Ecto neural progenitor cell (in vitro differentiated cells): Measurements from ENCODE around the gene XPNPEP2.

Experiments
- DNase-seq: peaks from one replicate; pipeline ENCODE4 v3.0.0-alpha.2; 2018; ENCODE audit warnings: low spot score

XPNPEP2 gene

DNA sequence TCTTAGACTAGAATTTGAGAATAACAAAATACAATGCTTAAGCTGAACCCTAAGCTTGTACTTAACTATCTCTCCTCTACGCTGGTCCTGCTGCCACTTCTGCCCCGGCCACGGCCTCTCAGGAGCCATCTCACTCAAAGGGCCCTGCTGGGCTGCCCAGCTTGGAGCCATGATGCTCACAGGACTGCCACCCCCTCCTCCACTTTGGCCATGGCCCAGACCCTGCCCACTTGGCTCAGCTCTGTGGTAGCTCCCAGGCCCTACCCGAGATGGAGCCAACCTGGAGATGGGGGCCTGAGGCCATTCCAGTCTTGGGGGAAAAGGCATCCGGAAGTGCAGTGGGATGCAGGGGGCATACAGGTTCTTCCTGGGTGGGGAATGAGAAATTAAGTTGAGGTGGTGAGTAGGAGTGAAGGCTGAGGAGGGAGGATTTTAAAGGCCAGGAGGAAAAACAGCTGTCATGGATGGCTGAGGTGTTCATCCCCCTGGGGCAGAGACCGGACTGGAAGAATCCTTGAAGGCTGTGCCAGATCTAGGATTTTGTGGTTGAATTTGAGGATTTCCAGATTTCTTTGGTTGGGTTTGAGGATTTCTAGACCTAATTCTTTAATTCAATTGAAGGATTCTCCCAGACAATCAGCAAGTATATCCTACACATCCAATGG, 41.8 kb downstream of the XPNPEP2 start:
- no peak for DNase-seq

DNA sequence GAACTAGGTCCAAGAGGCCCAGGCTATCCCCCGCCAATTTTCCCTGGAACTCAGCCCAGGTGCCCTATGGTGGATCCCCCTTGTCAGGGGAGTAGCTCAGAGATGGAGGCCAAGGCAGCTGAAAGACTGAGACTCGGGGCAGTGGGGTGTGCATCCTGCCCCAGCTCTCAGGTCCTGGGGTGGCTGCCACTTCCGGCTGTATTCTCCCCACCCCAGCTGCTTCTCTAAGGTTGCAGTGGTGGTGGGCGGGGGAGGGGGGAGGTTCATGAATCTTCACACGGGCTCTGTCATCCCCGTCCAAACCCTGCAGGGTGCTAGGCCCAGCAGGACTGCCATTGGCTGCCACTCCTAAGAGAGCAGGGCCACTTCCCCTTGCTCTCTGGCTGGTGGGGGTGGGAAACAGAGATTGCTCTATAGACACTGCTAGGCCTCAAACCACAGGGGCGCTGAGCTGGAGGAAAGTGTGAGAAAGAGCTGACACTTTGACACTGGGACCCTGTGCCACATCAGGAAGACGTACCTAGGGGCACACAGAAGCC, 42.4 kb downstream of the XPNPEP2 start:
- no peak for DNase-seq

DNA sequence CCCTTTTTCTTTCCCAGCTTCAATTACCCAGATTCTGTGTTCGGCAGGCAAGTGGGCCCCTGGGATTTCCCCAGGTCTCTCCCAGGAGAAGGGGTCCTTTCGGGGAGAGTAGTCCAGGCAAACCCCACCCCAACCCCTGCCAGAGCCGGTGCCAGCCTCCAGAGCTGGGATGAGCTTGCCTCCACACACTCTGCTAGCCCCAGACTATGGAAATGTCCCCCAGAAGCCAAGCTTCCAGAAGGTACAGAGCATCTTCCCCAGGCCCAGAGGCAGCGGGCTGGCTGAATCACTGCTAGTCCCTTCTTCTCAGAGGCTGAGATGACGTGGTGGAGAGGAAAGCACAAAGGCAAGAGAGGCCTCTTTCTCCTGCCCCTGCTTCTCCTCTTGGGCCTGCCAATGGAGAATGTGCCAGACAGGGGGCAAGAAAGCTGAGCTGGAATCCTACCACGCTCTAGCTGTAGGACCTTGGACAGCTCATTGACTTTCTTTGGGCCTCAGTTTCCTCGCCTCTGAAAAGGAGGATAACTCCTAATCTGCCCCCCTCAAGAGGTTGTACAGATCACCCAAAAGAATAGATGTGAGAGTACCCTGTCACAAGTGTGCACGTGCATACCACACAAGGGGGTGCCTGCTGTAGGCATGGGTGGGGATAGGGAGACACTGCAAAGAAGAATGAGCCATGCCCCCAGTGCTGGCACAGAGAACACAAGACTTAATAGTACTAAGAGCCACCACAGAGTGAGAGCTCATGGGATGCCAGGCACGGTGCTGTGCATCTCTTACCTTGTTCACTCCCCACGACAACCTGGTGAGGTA, 43.1 kb downstream of the XPNPEP2 start:
- DNase-seq = no peak

DNA sequence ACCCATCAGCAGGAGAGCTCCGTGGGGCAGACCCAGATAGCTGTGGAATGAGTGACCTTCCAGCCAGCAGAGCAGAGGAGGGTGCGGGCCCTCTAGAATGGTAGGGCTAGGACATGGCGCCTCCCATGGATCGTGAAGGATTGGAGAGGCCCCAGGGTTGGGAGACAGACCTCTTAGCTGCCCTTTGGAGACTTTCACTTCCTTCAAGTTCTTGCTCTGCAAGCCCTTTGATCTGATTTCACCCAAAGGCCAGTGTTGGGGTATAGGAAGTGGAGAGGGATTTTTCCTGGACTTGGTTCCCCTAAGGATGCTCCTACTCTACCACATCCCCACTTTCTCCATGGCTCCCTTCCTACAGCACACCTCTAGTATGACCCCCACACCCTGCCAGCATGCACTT, 43.9 kb downstream of the XPNPEP2 start:
- no peak for DNase-seq

DNA sequence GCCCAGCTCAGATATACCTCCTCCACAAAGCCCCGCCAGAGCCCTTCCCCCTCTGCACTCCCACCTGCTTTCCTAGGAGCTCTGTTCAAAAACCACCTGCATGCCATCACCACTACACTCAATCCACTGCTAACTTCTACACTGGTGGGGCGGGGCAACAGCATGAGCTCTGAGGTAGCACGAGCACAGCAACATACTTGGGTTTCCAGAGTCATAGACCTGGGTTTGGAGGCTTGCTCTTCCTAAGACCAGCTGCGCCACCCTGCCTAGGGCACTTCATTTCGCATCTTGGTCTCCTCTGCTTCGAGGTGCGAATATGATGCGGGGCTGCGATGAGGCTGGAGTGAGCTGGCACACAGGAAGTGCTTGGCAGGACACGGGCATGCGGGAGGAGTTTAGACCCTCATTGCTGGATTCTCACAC, 44.5 kb downstream of the XPNPEP2 start:
- DNase-seq = no peak

DNA sequence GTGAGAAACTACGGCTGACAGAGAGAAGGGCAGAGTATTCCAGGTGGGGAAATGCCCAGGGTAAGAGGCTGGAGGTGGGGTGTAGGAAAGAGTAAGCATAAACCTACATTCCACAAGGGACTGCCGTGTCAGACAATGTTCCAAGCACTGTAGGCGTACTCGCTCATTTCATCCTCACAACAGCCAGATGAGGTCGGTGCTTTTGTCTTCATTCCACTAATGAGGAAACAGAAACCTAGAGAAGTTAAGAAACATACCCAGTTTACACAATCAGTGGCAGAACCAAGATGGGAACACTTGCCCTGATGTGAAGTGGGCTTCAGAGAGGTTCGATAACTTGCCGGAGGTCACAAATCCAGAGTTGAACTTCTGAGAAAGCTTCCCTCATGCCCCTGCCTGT, 45.6 kb downstream of the XPNPEP2 start:
- no peak for DNase-seq

DNA sequence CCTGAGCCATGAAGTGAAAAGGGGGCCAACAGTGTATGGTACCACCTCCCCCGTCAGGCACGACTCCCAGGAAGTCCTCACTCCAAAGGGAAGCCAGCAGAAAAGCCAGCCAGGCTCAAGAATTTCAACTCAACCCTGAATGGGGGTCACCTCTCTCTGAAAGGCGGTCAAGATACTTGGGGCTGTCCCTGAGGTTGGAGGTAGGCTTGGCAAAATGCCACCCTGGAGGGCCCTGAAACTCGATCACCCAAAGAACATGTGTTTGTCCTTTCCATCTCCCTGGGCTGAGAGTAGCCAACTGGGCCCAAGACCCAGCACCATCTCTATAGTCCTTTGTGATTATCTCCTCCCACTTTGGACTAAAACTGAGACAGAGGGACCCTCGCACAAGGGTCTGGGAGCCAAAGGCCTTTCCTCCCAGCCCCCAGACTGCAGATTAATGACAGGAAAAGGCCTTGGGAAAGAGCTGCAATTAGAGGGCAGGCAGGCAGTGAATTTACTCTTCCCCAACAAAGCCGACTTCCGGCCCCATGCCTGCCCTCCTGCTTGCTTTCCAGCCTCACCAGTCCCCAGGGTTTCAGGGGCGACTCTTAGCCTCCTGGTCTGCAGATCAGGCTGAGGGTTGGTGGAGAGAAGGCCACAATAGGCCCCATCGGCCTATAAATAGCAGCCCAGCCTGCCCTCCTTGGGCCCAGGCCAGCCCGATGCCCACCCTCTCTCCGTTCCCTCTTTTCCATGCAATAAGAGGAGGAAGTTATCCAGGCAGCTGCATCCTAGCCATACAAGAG, 46.6 kb downstream of the XPNPEP2 start:
- no peak for DNase-seq

DNA sequence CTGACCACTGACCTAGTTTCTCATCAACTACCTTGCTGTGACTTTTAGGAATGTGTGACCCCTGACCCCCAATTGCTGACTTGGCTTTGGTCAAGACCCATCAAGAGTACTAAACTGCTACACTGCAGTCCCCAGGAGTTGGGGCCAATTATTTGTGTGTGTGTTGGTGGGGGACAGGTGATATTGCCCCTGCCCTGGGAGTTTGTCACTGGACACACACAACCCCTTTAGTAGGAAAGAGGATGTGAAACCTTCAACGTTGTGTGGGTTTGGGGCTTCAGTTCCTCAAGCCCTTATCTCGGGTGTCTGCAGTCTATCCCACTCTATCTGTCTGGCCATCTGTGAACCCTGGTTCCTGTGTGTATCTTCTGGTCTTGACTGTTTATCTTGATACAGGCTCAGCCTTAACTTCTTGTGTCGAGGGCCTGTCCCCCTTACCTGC, 47.5 kb downstream of the XPNPEP2 start:
- no peak for DNase-seq

DNA sequence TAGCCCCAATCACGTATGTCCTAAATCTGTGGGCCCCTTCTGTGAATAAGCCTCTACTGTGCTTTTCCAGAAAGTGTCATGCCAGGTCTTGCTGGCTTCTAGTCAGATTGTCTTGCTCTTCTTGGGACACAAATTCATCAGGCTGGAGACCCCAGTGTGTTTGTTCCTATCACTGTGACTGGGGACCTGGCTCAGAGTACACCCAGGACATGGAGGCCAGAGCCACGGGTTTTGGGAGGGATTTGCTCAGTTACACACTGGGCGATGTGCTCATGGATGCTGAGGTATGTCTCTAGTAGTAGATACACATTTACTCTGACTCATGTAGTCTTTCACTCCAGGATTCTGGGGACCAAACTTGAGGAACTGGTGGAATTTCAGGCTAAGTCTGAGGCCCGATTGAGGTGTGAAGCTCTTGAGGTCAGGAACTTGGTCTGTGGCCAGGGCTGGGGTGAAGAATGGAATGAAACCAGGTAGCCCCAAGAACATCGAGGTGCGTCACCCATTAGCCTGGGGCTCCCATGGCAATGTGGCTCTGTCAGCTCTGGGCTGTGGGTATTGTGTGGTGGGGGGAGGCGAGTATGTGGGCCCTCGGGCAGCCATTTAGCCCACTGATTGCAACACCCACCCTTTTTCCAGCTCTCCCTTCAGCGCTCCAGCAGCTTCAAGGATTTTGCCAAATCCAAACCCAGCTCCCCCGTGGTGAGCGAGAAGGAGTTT, 48.7 kb downstream of the XPNPEP2 start:
- DNase-seq = no peak

DNA sequence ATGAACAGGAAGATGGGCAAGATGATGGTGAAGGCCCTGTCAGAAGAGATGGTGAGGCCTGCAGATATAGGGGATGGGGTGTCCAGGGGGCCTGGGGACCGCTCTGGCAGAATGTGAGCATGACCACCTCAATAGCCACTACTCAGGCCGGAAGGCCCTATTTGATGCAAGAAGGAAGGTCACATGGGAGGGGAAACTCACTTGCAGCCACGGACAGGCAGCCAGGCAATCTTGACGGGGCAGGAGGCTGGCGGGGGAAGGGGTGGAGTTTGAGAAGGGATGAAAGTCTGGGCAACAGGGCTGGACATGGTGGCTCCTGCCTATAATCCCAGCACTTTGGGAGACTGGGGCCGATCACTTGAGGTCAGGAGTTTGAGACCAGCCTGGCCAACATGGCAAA, 49.7 kb downstream of the XPNPEP2 start:
- DNase-seq = no peak

DNA sequence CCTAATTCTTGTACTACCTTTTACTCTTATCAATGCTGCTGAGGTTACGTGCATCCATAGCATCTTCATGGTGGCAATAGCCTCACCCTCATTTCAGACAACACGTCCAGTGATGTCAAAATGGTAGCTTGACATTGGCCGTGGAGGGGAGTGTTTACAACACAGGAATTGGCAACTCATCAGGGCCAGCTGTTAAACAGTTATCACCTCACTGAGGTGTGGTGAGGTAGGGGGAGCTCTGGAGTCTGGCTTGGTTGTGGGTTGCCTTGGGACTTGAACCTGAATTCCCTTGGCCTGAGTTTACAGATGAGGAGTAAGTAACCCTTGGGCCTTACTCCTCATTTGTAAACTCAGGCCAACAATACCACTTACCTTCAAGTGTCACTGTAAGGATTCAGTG, 51.4 kb downstream of the XPNPEP2 start:
- DNase-seq = no peak

DNA sequence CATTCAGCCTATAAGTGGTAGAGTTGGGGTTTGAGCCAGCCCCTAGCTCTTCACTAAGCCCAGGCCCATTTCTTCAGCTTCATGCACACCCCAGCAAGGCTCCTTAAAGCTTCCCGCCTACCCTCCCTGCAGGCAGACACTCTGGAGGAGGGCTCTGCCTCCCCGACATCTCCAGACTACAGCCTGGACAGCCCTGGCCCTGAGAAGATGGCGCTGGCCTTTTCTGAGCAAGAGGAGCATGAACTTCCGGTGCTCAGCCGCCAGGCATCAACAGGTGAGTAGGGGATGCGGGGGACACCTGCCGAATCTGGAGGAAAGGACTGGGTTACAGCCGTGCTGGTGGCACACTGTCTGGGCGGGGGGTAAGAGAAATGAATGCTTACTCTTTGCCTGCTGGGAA, 52.0 kb downstream of the XPNPEP2 start:
- no peak for DNase-seq

DNA sequence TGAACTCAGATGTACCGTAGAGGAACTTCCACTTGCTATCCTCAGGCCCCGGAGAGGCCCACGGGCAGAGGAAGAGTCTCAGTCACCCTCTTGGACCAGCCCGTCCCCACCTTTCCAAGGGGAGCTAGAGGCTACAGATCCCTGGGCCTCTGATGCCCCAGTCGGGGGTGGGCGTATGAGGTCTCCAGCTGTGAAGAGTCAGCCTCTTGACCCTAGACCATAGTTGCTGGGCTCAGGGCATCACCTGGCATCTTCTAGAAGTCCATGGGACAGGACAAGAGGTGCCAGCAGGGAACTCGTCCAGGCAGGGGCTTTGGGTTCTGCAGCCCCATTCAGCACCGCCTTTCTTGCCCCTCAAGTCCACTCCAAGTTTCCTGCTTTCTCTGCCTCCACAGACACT, 52.6 kb downstream of the XPNPEP2 start:
- DNase-seq = no peak

DNA sequence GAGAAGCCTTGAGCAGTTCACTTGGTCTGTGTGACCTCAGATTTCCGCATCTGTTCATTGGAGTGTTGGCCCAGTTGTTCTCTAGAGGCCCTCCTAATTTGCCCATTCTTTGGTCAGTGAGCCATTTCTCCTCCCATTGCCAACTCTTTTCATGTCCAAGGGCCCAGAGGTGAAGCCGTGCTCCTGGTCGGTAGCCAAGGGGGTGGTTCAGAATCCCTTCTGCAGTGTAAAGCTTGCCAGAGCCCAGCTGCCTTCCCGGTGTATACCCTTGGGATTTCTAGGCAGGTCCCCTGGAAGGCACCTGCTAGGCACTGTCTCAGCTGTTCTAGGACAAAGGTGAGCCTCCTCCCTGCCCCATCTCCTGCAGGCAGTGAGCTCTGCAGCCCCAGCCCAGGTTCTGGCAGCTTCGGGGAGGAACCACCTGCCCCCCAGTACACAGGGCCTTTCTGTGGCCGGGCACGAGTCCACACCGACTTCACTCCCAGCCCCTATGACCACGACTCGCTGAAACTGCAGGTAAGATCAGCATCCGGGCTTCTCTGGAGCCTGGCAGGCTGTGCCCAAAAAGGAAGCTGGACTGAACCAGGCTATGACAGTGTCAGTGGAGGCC, 53.3 kb downstream of the XPNPEP2 start:
- no peak for DNase-seq

DNA sequence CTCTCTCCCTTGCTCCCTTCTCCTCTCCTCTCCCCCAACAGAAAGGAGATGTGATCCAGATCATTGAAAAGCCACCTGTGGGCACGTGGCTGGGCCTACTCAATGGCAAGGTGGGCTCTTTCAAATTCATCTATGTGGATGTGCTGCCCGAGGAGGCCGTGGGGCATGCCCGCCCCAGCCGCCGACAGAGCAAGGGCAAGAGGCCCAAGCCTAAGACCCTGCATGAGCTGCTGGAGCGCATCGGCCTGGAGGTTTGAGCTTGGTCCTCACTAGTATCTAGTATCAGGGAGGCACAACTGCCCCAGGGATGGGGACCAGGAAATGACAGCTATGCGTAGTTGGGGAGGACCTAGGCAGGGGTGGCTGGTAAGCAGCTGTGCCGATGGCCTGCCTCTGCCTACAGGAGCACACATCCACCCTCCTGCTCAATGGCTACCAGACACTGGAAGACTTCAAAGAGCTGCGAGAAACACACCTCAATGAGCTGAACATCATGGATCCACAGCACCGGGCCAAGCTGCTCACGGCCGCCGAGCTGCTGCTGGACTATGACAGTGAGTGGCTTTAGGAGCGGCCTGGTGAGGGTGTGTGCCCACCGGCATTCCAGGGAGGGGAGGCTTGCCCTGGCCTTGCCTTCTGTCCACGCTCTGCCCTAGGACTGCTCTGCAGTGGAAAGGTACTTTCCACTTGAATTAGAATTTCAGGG, 54.0 kb downstream of the XPNPEP2 start:
- DNase-seq = no peak

DNA sequence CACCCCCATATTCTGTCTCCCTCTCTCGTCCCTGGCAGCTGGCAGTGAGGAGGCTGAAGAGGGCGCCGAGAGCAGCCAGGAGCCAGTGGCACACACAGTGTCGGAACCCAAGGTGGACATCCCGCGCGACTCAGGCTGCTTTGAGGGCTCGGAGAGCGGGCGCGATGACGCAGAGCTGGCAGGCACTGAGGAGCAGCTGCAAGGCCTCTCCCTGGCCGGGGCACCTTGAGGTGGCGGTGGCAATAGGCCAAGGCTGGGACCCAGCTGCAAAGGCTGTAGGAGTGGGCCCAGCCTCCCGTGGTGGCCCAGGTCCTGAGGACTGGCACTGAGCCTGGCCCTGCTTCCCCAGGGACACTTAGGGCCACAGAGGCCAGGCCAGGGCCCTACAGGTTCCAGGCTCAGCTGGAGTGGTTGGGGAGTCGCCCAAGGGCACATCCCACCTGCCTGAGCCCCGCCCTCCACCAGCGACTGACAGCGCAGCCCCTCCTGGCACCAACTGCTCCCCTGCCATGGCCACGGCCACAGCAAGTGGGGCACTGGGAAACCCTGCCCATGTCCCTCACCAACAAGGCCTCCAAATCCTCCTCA, 54.9 kb downstream of the XPNPEP2 start:
- no peak for DNase-seq

DNA sequence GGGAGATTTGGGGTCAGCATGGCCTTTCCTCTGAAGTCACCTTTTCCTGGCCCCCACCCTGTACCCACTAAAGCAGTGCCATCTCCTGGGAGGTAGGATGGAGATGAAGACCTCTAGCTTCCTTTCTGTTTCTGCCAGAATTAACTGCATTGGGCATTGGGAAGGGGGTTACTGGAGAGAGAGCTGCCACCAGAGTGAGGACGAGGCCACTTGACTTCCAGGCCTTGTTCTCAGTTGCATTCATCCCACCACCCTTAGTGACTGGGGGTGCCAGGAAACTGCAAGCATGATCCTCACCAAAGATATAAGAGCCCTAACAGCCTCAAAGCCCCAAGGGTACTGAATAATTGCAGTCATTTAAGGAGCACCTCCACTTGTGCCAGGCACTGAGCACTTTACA, 56.8 kb downstream of the XPNPEP2 start:
- DNase-seq = no peak

DNA sequence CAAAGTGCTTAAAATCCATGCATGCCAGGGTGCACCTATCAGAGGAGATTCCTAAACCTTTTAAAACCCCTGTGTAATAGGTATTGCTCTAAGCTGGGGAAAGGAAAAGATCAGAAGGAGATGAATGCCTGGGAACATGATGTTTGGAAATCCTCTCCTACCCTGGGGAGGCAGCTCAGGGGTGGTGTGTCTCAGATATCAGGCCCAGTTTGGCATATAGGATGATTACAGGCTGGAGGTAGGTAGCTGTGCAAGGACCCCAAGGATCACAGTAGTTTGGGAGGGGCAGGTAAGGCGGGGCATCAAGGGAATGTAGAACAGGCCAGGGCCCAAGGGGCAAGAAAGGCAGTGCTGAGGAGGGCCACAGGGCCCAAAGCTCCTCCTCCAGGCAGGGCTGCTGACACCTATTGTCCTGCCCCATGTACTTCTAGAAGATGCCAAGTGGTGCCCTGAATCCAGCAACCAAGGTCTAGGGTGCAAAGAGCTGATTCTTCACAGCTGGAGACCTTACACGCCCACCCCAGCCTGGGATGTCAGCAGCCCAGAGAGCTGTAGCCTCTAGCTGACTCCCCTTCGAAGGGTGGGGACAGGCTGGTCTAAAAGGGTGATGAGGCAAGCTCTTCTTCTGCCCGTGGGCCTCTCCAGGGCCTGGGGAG, 58.6 kb downstream of the XPNPEP2 start:
- no peak for DNase-seq

DNA sequence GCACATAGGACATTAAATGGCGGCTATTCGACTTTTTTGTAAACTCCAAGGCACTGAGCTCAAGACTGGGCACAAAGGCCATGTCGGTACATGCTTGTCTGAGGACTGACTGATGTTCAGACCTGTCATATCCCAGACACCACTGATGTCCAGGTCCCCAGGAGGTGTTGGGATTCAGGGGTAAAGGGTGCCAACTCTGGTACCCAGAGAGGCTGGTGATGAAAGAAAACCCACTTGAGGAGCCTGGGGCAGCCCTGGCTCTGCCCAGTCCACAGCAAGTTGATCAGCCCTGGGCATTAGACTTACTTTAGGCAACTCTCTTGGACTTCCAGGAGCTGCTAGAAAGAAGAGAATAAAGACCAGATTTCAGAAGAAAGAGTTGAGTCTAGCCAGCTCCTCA, 59.7 kb downstream of the XPNPEP2 start:
- no peak for DNase-seq

DNA sequence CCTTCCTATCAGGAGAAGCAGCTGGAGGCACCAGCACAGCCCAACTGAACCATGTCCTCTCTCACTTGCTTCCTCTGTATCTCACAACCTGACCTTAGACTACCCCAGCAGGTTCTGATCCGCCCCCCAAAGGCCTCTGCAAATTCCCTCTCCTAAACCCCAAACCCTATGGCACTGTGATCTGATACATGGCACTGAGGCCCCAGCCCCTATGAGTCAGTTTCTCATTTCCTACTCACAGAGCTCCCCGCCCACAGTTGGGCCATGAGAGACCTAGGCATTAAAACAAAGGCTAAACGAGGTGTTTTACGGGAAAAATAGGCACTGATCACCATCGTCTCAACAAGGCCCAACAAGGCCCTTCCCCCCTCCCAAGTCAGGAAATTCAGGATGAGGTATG, 60.1 kb downstream of the XPNPEP2 start:
- DNase-seq = no peak
